K562 (cell line): ENCODE data around the gene CD109. TPM values are rescaled to one million over a fixed set of nuclear protein-coding genes. Genes with fewer than 3 reads are reported as not detected.

Source experiments
- ATAC-seq: fragments of 200-7000 bp; cut with Tn5 transposase; 3 replicates; pipeline ENCODE4 v1.9.1; 2020; ENCODE audit warnings: moderate library complexity
- BruUV-seq: library from RNA; stranded (reverse); fragments of 400-500 nt; replicated peaks from 2 replicates; lab custom pipeline; 2021; lab: Mats Ljungman, UMichigan
- CTCF ChIA-PET: fragments of 300-600 bp; formaldehyde crosslinking; extraction: SDS; loops from one replicate; lab custom pipeline; 2021; ENCODE audit warnings: low intra/inter-chr PET ratio; lab: Yijun Ruan, JAX
- POLR2A ChIA-PET: fragments of 300-600, 350-650 bp; sonication (Branson Sonifier 250); formaldehyde crosslinking; extraction: SDS; loops from one replicate; lab custom pipeline; 2021; ENCODE audit warnings: antibody characterized with exemption, inconsistent platforms; lab: Yijun Ruan, JAX
- DNase-seq, 4 experiments: peaks; one replicate each; pipeline versions ENCODE4 v3.0.0 to v3.0.0-alpha.2; 2011 to 2018; ENCODE audit warnings: low spot score in 3 of 4, mixed read lengths in 3 of 4; ENCODE audit errors: extremely low read depth in 1 of 4
- FAIRE-seq: peaks from 2 replicates; lab custom pipeline; 2011; peaks lifted over from hg19 to GRCh38; lab: Jason Lieb, UNC
- H2AFZ ChIP-seq: 2 replicates; pipeline ENCODE4 v1.6.0; 2011; ENCODE audit warnings: low read depth, low read length, control low read depth, inconsistent platforms
- H3K27ac ChIP-seq: fragments of 200-600 bp; 3 replicates; pipeline ENCODE4 v1.8.0; 2011; ENCODE audit warnings: low read depth, mild to moderate bottlenecking, control low read depth, inconsistent platforms, low read length, moderate library complexity, mixed read lengths; ENCODE audit errors: extremely low read depth
- H3K27me3 ChIP-seq, 2 experiments: fragments of 300-600 bp in 1 of 2; 2 replicates in 1 of 2; 3 replicates in 1 of 2; pipeline versions ENCODE4 v1.6.0 to v1.8.0; 2011; ENCODE audit warnings: inconsistent platforms in 2 of 2, low read length in 2 of 2, mild to moderate bottlenecking in 1 of 2, mixed read lengths in 1 of 2, moderate library complexity in 1 of 2; ENCODE audit not compliant: control insufficient read depth in 2 of 2, insufficient read depth in 2 of 2
- H3K36me3 ChIP-seq: fragments of 300-600 bp; 3 replicates; pipeline ENCODE4 v1.8.0; 2011; ENCODE audit warnings: mild to moderate bottlenecking, low read length, inconsistent platforms; ENCODE audit not compliant: control insufficient read depth, insufficient read depth
- H3K4me1 ChIP-seq, 2 experiments: fragments of 200-600 bp in 1 of 2; replicated peaks in 1 of 2; 2 replicates in 1 of 2; 3 replicates in 1 of 2; pipeline versions ENCODE4 v1.5.1 to v1.8.0; 2011; ENCODE audit warnings: inconsistent platforms in 2 of 2, low read length in 2 of 2, mild to moderate bottlenecking in 1 of 2, mixed read lengths in 1 of 2, moderate library complexity in 1 of 2; ENCODE audit not compliant: control insufficient read depth in 2 of 2, insufficient read depth in 2 of 2
- H3K4me2 ChIP-seq: 2 replicates; pipeline ENCODE4 v1.6.1; 2011; ENCODE audit warnings: low read length, control low read depth, inconsistent platforms, mixed read lengths; ENCODE audit not compliant: insufficient read depth
- H3K4me3 ChIP-seq: fragments of 200-600 bp; sonication (generic), shearing (Covaris generic); 2 replicates; pipeline ENCODE4 v1.5.1; 2016; ENCODE audit warnings: control low read depth, inconsistent platforms
- H3K79me2 ChIP-seq: fragments of 200-600 bp; 3 replicates; pipeline ENCODE4 v1.8.0; 2011; ENCODE audit warnings: low read length, inconsistent platforms; ENCODE audit not compliant: control insufficient read depth, insufficient read depth
- H3K9ac ChIP-seq, 2 experiments: 2 replicates each; pipeline versions ENCODE4 v1.6.0 to v1.6.1; 2011; ENCODE audit warnings: low read depth in 2 of 2, low read length in 2 of 2, control low read depth in 1 of 2, inconsistent platforms in 1 of 2, mild to moderate bottlenecking in 1 of 2, mixed read lengths in 1 of 2; ENCODE audit not compliant: insufficient read depth in 1 of 2
- H3K9me1 ChIP-seq: one replicate; pipeline ENCODE4 v1.6.0; 2011; ENCODE audit warnings: inconsistent platforms, mild to moderate bottlenecking, low read length, moderate library complexity; ENCODE audit not compliant: control insufficient read depth, insufficient read depth
- H3K9me3 ChIP-seq: replicated peaks from 2 replicates; pipeline ENCODE4 v1.5.1; 2011; ENCODE audit warnings: low read depth, low read length, inconsistent platforms; ENCODE audit not compliant: control insufficient read depth, insufficient read depth
- H4K20me1 ChIP-seq: replicated peaks from 2 replicates; pipeline ENCODE4 v1.6.1; 2011; ENCODE audit warnings: low read length, inconsistent platforms, mixed read lengths; ENCODE audit not compliant: control insufficient read depth, insufficient read depth
- ETV5 ChIP-seq: sonication (generic); formaldehyde crosslinking; IDR thresholded peaks from 2 replicates; pipeline ENCODE4 v1.4.0; 2020; ENCODE audit warnings: low read depth, mild to moderate bottlenecking, missing genetic modification reagents
- FOSL1 ChIP-seq: fragments of 200-800 bp; sonication (Bioruptor generic); conservative IDR thresholded peaks from 2 replicates; pipeline ENCODE4 v1.6.1; 2016; ENCODE audit warnings: missing genetic modification characterization, missing compliant biosample characterization
- RBM39 ChIP-seq: fragments of 200-400 bp; formaldehyde crosslinking; optimal IDR thresholded peaks from 2 replicates; pipeline ENCODE3; 2018; ENCODE audit warnings: low read depth, low read length
- SMARCA4 ChIP-seq: fragments of 450-650 bp; IDR thresholded peaks from 2 replicates; pipeline ENCODE4 v1.6.1; 2016
- SRSF9 ChIP-seq: fragments of 200-400 bp; formaldehyde crosslinking; IDR thresholded peaks from 2 replicates; pipeline ENCODE4 v1.6.1; 2017; ENCODE audit warnings: low read depth, low read length, borderline replicate concordance
- ZNF143 ChIP-seq: sonication (generic); formaldehyde crosslinking; IDR thresholded peaks from 2 replicates; pipeline ENCODE4 v1.9.0; 2022; ENCODE audit warnings: mild to moderate bottlenecking, missing genetic modification reagents
- ZNF224 ChIP-seq: sonication (generic); formaldehyde crosslinking; IDR thresholded peaks from 2 replicates; pipeline ENCODE4 v1.8.0; 2022; ENCODE audit warnings: mild to moderate bottlenecking, missing genetic modification reagents
- in situ Hi-C: fragments of 300-500 bp; cut with MboI; formaldehyde crosslinking; loops from 4 replicates; pipeline ENCODE4 v1.15.0; 2018; ENCODE audit warnings: inconsistent platforms, mixed read lengths
- intact Hi-C: fragments of 100-400 bp; cut with micrococcal nuclease; formaldehyde crosslinking; loops from 2 replicates; pipeline ENCODE4 v1.14.2; 2022
- polyA plus RNA-seq, 8 experiments: library from polyadenylated mRNA; depleted of rRNA in 4 of 8; stranded (reverse) in 5 of 8; unstranded in 3 of 8; fragments of >200 nt; fragmentation: Nextera tagmentation in 2 of 8; fragmentation: Illumina TruSeq in 1 of 8; extraction: Ambion mirVana in 2 of 8; extraction: Trizol in 1 of 8; gene quantifications; 2 replicates each; pipeline versions ENCODE4 v1.2.1 to v1.2.3, GENCODE V29; 2011 to 2014; ENCODE audit warnings: inconsistent platforms in 1 of 8, missing spikeins in 1 of 8
- total RNA-seq, 7 experiments: library from RNA; depleted of rRNA in 6 of 7; stranded (reverse); fragments of >200 nt in 6 of 7; fragmentation: Illumina TruSeq in 2 of 7; extraction: Trizol in 2 of 7; gene quantifications; 2 replicates each; pipeline versions ENCODE4 v1.2.1 to v1.2.3, GENCODE V29; 2011 to 2021; ENCODE audit warnings: low replicate concordance in 1 of 7
- TF ChIP-seq, protein P1 (sequence below): fragments of 450-650 bp; IDR thresholded peaks from 2 replicates; pipeline ENCODE4 v1.6.1; 2017; ENCODE audit warnings: mild to moderate bottlenecking, moderate library complexity
- TF ChIP-seq, protein P2 (sequence below): fragments of 250-450 bp; sonication (Bioruptor Pico); IDR thresholded peaks from 2 replicates; pipeline ENCODE4 v1.5.0; 2020; ENCODE audit warnings: mild to moderate bottlenecking

Gene CD109
- total and polyA plus RNA-seq, 9 of the 15 experiments (the other 6 are each of a cell fraction or from before 2014, with no cell fraction given) = under 0.01 to 0.22 (median 0.11) TPM

- H3K4me1 ChIP-seq = no peaks in the 10 kb centered on the region
- no peak for FAIRE-seq
- no peaks in the 10 kb centered on the region for H4K20me1 ChIP-seq
- TF ChIP-seq FOSL1 (no peak), SRSF9 (no peak), SMARCA4 (no peak), RBM39 (no peak), ZNF224 (CRISPR knock-in tag) (no peak), ZNF143 (no peak), ETV5 (no peak)
- TF ChIP-seq, protein P1, sequence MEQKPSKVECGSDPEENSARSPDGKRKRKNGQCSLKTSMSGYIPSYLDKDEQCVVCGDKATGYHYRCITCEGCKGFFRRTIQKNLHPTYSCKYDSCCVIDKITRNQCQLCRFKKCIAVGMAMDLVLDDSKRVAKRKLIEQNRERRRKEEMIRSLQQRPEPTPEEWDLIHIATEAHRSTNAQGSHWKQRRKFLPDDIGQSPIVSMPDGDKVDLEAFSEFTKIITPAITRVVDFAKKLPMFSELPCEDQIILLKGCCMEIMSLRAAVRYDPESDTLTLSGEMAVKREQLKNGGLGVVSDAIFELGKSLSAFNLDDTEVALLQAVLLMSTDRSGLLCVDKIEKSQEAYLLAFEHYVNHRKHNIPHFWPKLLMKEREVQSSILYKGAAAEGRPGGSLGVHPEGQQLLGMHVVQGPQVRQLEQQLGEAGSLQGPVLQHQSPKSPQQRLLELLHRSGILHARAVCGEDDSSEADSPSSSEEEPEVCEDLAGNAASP = no peak
- TF ChIP-seq, protein P2, sequence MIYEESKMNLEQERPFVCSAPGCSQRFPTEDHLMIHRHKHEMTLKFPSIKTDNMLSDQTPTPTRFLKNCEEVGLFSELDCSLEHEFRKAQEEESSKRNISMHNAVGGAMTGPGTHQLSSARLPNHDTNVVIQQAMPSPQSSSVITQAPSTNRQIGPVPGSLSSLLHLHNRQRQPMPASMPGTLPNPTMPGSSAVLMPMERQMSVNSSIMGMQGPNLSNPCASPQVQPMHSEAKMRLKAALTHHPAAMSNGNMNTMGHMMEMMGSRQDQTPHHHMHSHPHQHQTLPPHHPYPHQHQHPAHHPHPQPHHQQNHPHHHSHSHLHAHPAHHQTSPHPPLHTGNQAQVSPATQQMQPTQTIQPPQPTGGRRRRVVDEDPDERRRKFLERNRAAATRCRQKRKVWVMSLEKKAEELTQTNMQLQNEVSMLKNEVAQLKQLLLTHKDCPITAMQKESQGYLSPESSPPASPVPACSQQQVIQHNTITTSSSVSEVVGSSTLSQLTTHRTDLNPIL (CRISPR knock-in tag) = no peak
- intact Hi-C loops = no loop called here
- H3K79me2 ChIP-seq = no peaks in the 10 kb centered on the region
- ATAC-seq = no peak
- no peak for DNase-seq
- BruUV-seq = no TSS peak
- H3K4me3 ChIP-seq = no peak overlapping the region
- no peaks in the 10 kb centered on the region for H3K36me3 ChIP-seq
- in situ Hi-C loops = no loop called here
- H3K27ac ChIP-seq = no peak overlapping the region
- no peak overlapping the region for H3K4me2 ChIP-seq
- H2AFZ ChIP-seq = no peak overlapping the region
- H3K9me3 ChIP-seq = no peaks in the 10 kb centered on the region
- no peaks in the 10 kb centered on the region for H3K27me3 ChIP-seq
- ChIA-PET POLR2A (no interaction called here), CTCF (no interaction called here)
- H3K9ac ChIP-seq = no peak overlapping the region
- H3K9me1 ChIP-seq = no peaks in the 10 kb centered on the region
Measured at GRCh38 chr6:73873081-73873480, 177.1 kb downstream of the CD109 start.

Other genes with a start within 250 kb of the CD109 start
- gene CGAS, start 243.9 kb upstream of the CD109 start, total RNA-seq (2014; rRNA removed) = 0.32 TPM in 1 of 2 replicates, not detected in the other
- gene CGAS, start 243.9 kb upstream of the CD109 start, total RNA-seq (2014; rRNA removed; fragmentation: Illumina TruSeq; extraction: Trizol) = 0.18 TPM in 1 of 2 replicates, not detected in the other
- not detected in 2 replicates for gene CGAS, start 243.9 kb upstream of the CD109 start, total RNA-seq (2015; rRNA removed; fragmentation: Illumina TruSeq; extraction: Trizol)
- 0.04 and 0.11 TPM in 2 replicates for gene CGAS, start 243.9 kb upstream of the CD109 start, total RNA-seq (2021)
- gene CGAS, start 243.9 kb upstream of the CD109 start, polyA plus RNA-seq (2011; rRNA removed) = 0.03 and 0.06 TPM in 2 replicates
- 0.06 and 0.08 TPM in 2 replicates for gene CGAS, start 243.9 kb upstream of the CD109 start, polyA plus RNA-seq (2014; fragmentation: Illumina TruSeq; extraction: Trizol)
- under 1 TPM in 1 of 2 experiments, not detected in 1; 0.01 TPM for gene CGAS, start 243.9 kb upstream of the CD109 start, polyA plus RNA-seq (2014; fragmentation: Nextera tagmentation; extraction: Ambion mirVana)
- 0.13 and 0.15 TPM in 2 replicates for gene CGAS, start 243.9 kb upstream of the CD109 start, polyA plus RNA-seq (2014; rRNA removed)
- 49.5 and 49.8 TPM in 2 replicates for gene MTO1, start 234.5 kb upstream of the CD109 start, total RNA-seq (2014; rRNA removed)
- gene MTO1, start 234.5 kb upstream of the CD109 start, total RNA-seq (2014; rRNA removed; fragmentation: Illumina TruSeq; extraction: Trizol) = 62.3 and 67.2 TPM in 2 replicates
- 55.2 and 60.1 TPM in 2 replicates for gene MTO1, start 234.5 kb upstream of the CD109 start, total RNA-seq (2015; rRNA removed; fragmentation: Illumina TruSeq; extraction: Trizol)
- 42.3 and 53.7 TPM in 2 replicates for gene MTO1, start 234.5 kb upstream of the CD109 start, total RNA-seq (2021)
- 50.0 and 50.6 TPM in 2 replicates for gene MTO1, start 234.5 kb upstream of the CD109 start, polyA plus RNA-seq (2011; rRNA removed)
- gene MTO1, start 234.5 kb upstream of the CD109 start, polyA plus RNA-seq (2014; fragmentation: Illumina TruSeq; extraction: Trizol) = 48.6 and 49.3 TPM in 2 replicates
- gene MTO1, start 234.5 kb upstream of the CD109 start, polyA plus RNA-seq (2014; fragmentation: Nextera tagmentation; extraction: Ambion mirVana) = 10 to 100 TPM; 33.4 to 55.1 TPM
- 38.3 and 48.3 TPM in 2 replicates for gene MTO1, start 234.5 kb upstream of the CD109 start, polyA plus RNA-seq (2014; rRNA removed)
- gene EEF1A1, start 175.2 kb upstream of the CD109 start, total RNA-seq (2014; rRNA removed) = 8,400 and 9,577 TPM in 2 replicates
- 12,995 and 14,391 TPM in 2 replicates for gene EEF1A1, start 175.2 kb upstream of the CD109 start, total RNA-seq (2014; rRNA removed; fragmentation: Illumina TruSeq; extraction: Trizol)
- 12,931 and 13,052 TPM in 2 replicates for gene EEF1A1, start 175.2 kb upstream of the CD109 start, total RNA-seq (2015; rRNA removed; fragmentation: Illumina TruSeq; extraction: Trizol)
- 11,082 and 11,449 TPM in 2 replicates for gene EEF1A1, start 175.2 kb upstream of the CD109 start, total RNA-seq (2021)
- 17,323 and 19,925 TPM in 2 replicates for gene EEF1A1, start 175.2 kb upstream of the CD109 start, polyA plus RNA-seq (2011; rRNA removed)
- 11,237 and 11,368 TPM in 2 replicates for gene EEF1A1, start 175.2 kb upstream of the CD109 start, polyA plus RNA-seq (2014; fragmentation: Illumina TruSeq; extraction: Trizol)
- 1,000 to 10,000 TPM; 6,453 to 7,909 TPM for gene EEF1A1, start 175.2 kb upstream of the CD109 start, polyA plus RNA-seq (2014; fragmentation: Nextera tagmentation; extraction: Ambion mirVana)
- gene EEF1A1, start 175.2 kb upstream of the CD109 start, polyA plus RNA-seq (2014; rRNA removed) = 9,792 and 9,810 TPM in 2 replicates
- 2.0 and 3.8 TPM in 2 replicates for gene SLC17A5, start 42.2 kb upstream of the CD109 start, total RNA-seq (2014; rRNA removed)
- gene SLC17A5, start 42.2 kb upstream of the CD109 start, total RNA-seq (2014; rRNA removed; fragmentation: Illumina TruSeq; extraction: Trizol) = 3.7 and 4.7 TPM in 2 replicates
- gene SLC17A5, start 42.2 kb upstream of the CD109 start, total RNA-seq (2015; rRNA removed; fragmentation: Illumina TruSeq; extraction: Trizol) = 3.8 and 4.5 TPM in 2 replicates
- gene SLC17A5, start 42.2 kb upstream of the CD109 start, total RNA-seq (2021) = 3.4 TPM in 2 replicates
- gene SLC17A5, start 42.2 kb upstream of the CD109 start, polyA plus RNA-seq (2011; rRNA removed) = 7.2 and 7.6 TPM in 2 replicates
- 2.9 and 3.4 TPM in 2 replicates for gene SLC17A5, start 42.2 kb upstream of the CD109 start, polyA plus RNA-seq (2014; fragmentation: Illumina TruSeq; extraction: Trizol)
- 1 to 10 TPM; 1.3 to 1.8 TPM for gene SLC17A5, start 42.2 kb upstream of the CD109 start, polyA plus RNA-seq (2014; fragmentation: Nextera tagmentation; extraction: Ambion mirVana)
- gene SLC17A5, start 42.2 kb upstream of the CD109 start, polyA plus RNA-seq (2014; rRNA removed) = 2.2 and 3.3 TPM in 2 replicates